ENCODE measurements around the gene C2CD4C.
"Not testable (repeated sequence)": the region's sequence is repeated elsewhere in the genome, so short reads cannot be mapped to it uniquely, and the experiment has no call there.

C2CD4C gene

GRCh38 chr19:438416-438958, 29.5 kb upstream of the C2CD4C start:
- no peak for DNase-seq (ENCODE audit: low read depth)

- no peak for DNase-seq (ENCODE audit: low read depth)
These were observed 28.1 kb upstream of the C2CD4C start for GRCh38 chr19:437041-437440.

GRCh38 chr19:436413-436950, 27.5 kb upstream of the C2CD4C start:
- no peak for DNase-seq (ENCODE audit: low read depth)

GRCh38 chr19:435707-436412, 26.9 kb upstream of the C2CD4C start:
- no peak for DNase-seq (ENCODE audit: low read depth)

- DNase-seq (ENCODE audit: low read depth) = no peak
These were observed 26.2 kb upstream of the C2CD4C start for GRCh38 chr19:435056-435706.

- DNase-seq (ENCODE audit: low read depth) = no peak
These were observed 25.4 kb upstream of the C2CD4C start for GRCh38 chr19:434152-434960.

GRCh38 chr19:430701-431100, 21.8 kb upstream of the C2CD4C start:
- DNase-seq (ENCODE audit: low read depth) = no peak

- no peak for DNase-seq (ENCODE audit: low read depth)
These were observed 19.2 kb upstream of the C2CD4C start for GRCh38 chr19:428149-428548.

GRCh38 chr19:427675-428074, 18.7 kb upstream of the C2CD4C start:
- DNase-seq (ENCODE audit: low read depth) = not testable (repeated sequence)

- DNase-seq (ENCODE audit: low read depth) = no peak
These were observed 17.9 kb upstream of the C2CD4C start for GRCh38 chr19:426725-427445.

GRCh38 chr19:425056-425455, 16.1 kb upstream of the C2CD4C start:
- no peak for DNase-seq (ENCODE audit: low read depth)

- DNase-seq (ENCODE audit: low read depth) = no peak
These were observed 15.6 kb upstream of the C2CD4C start for GRCh38 chr19:424546-424945.

GRCh38 chr19:423691-424466, 14.9 kb upstream of the C2CD4C start:
- DNase-seq (ENCODE audit: low read depth) = no peak

- not testable (repeated sequence) for DNase-seq (ENCODE audit: low read depth)
These were observed 13.9 kb upstream of the C2CD4C start for GRCh38 chr19:422917-423226.

GRCh38 chr19:422213-422916, 13.4 kb upstream of the C2CD4C start:
- no peak for DNase-seq (ENCODE audit: low read depth)

GRCh38 chr19:419721-420515, 11.0 kb upstream of the C2CD4C start:
- DNase-seq (ENCODE audit: low read depth) = no peak

- DNase-seq (ENCODE audit: low read depth) = no peak
These were observed 10.1 kb upstream of the C2CD4C start for GRCh38 chr19:418761-419671.

GRCh38 chr19:416416-416815, 7.5 kb upstream of the C2CD4C start:
- no peak for DNase-seq (ENCODE audit: low read depth)

- no peak for DNase-seq (ENCODE audit: low read depth)
These were observed 6.3 kb upstream of the C2CD4C start for GRCh38 chr19:415292-415691.

Data from stimulated activated CD4-positive, alpha-beta T cell treated with anti-CD3 and anti-CD28 coated beads, Interleukin-2, amount 100 ng/mL, for 4 hours (primary cell).